Fibroblast of gingiva (primary cell): ENCODE results near the gene TMED10.
"Not testable (repeated sequence)": the region's sequence is repeated elsewhere in the genome, so short reads cannot be mapped to it uniquely, and the experiment has no call there.

ENCODE experiments used
- DNase-seq: peaks from one replicate; pipeline ENCODE4 v3.0.0-alpha.2; 2011; ENCODE audit warnings: low read depth

The TMED10 gene

GRCh38 chr14:75127474-75127820 lies 49.0 kb downstream of the TMED10 start:
- DNase-seq: not testable (repeated sequence)

GRCh38 chr14:75126679-75127473 lies 49.5 kb downstream of the TMED10 start, which contains the start of gene NEK9:
Gene NEK9, minus strand, starts transcription at chr14:75127048. Its CDS starts 127 bp downstream, at chr14:75126921.
- DNase-seq: peak; percentile 84

- no peak for DNase-seq
Observed at GRCh38 chr14:75126121-75126544, 50.3 kb downstream of the TMED10 start.

GRCh38 chr14:75125617-75126016 lies 50.8 kb downstream of the TMED10 start:
- DNase-seq: peak; percentile 77

- DNase-seq: peak; percentile 56
Observed at GRCh38 chr14:75123991-75124390, 52.4 kb downstream of the TMED10 start.

GRCh38 chr14:75121552-75121951 lies 54.9 kb downstream of the TMED10 start:
- DNase-seq: no peak

- DNase-seq: no peak
Observed at GRCh38 chr14:75120541-75121291, 55.7 kb downstream of the TMED10 start.

GRCh38 chr14:75119056-75119455 lies 57.4 kb downstream of the TMED10 start:
- no peak for DNase-seq

GRCh38 chr14:75113932-75114539 lies 62.4 kb downstream of the TMED10 start:
- DNase-seq: no peak

- DNase-seq: no peak
Observed at GRCh38 chr14:75109877-75110276, 66.5 kb downstream of the TMED10 start.

- no peak for DNase-seq
Observed at GRCh38 chr14:75107186-75107585, 69.2 kb downstream of the TMED10 start.

GRCh38 chr14:75101491-75101890 lies 74.9 kb downstream of the TMED10 start:
- DNase-seq: no peak

- DNase-seq: no peak
Observed at GRCh38 chr14:75098682-75099081, 77.7 kb downstream of the TMED10 start.

GRCh38 chr14:75098212-75098611 lies 78.2 kb downstream of the TMED10 start:
- DNase-seq: no peak

- DNase-seq: no peak
Observed at GRCh38 chr14:75096959-75097358, 79.5 kb downstream of the TMED10 start.

GRCh38 chr14:75095690-75096089 lies 80.7 kb downstream of the TMED10 start:
- no peak for DNase-seq

GRCh38 chr14:75094896-75095295 lies 81.5 kb downstream of the TMED10 start:
- DNase-seq: peak; percentile 77

- DNase-seq: no peak
Observed at GRCh38 chr14:75092698-75093097, 83.7 kb downstream of the TMED10 start.

- no peak for DNase-seq
Observed at GRCh38 chr14:75091251-75091650, 85.2 kb downstream of the TMED10 start.

- no peak for DNase-seq
Observed at GRCh38 chr14:75090353-75090752, 86.1 kb downstream of the TMED10 start.

GRCh38 chr14:75088566-75089373 lies 87.6 kb downstream of the TMED10 start:
- peak; percentile 43 for DNase-seq

- no peak for DNase-seq
Observed at GRCh38 chr14:75088153-75088552, 88.3 kb downstream of the TMED10 start.
